ENCODE results near the gene PADI3.

Gene PADI3

GRCh38 chr1:17272646-17273045, 23.7 kb downstream of the PADI3 start:
- TF ChIP-seq, protein P1, sequence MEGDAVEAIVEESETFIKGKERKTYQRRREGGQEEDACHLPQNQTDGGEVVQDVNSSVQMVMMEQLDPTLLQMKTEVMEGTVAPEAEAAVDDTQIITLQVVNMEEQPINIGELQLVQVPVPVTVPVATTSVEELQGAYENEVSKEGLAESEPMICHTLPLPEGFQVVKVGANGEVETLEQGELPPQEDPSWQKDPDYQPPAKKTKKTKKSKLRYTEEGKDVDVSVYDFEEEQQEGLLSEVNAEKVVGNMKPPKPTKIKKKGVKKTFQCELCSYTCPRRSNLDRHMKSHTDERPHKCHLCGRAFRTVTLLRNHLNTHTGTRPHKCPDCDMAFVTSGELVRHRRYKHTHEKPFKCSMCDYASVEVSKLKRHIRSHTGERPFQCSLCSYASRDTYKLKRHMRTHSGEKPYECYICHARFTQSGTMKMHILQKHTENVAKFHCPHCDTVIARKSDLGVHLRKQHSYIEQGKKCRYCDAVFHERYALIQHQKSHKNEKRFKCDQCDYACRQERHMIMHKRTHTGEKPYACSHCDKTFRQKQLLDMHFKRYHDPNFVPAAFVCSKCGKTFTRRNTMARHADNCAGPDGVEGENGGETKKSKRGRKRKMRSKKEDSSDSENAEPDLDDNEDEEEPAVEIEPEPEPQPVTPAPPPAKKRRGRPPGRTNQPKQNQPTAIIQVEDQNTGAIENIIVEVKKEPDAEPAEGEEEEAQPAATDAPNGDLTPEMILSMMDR (conservative IDR thresholded peaks at IDR 0.05; ENCODE audit: low read length) = no peak
- H3K4me3 ChIP-seq (ENCODE audit: low read length) = no peak overlapping the region
- no peak for DNase-seq (ENCODE audit: low read depth)

DNA sequence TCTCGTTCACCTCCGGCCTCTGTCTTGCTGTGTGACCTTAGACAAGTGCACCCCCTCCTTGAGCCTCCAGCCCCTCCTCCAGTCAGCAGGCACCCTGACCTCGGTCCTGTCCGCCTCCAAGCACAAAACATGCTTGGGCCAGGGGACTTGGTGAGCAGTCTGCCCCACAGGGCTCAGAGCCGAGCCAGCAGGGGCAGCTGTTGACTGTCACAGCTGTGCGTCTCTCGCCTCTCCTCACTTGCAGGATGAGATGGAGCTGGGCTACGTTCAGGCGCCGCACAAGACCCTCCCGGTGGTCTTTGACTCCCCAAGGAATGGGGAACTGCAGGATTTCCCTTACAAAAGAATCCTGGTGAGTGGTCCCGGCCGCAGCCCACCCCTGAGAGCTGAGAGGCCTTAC, 24.2 kb downstream of the PADI3 start:
- H3K4me3 ChIP-seq (ENCODE audit: low read length) = no peak overlapping the region
- no peak for DNase-seq (ENCODE audit: low read depth)
- TF ChIP-seq, protein P1 (conservative IDR thresholded peaks at IDR 0.05; ENCODE audit: low read length) = no peak

- H3K4me3 ChIP-seq (ENCODE audit: low read length) = no peak overlapping the region
- peak; percentile 26 for DNase-seq (ENCODE audit: low read depth)
- TF ChIP-seq, protein P1 (conservative IDR thresholded peaks at IDR 0.05; ENCODE audit: low read length) = peak; percentile 62
Observed at GRCh38 chr1:17274186-17275170, 25.6 kb downstream of the PADI3 start.

DNA sequence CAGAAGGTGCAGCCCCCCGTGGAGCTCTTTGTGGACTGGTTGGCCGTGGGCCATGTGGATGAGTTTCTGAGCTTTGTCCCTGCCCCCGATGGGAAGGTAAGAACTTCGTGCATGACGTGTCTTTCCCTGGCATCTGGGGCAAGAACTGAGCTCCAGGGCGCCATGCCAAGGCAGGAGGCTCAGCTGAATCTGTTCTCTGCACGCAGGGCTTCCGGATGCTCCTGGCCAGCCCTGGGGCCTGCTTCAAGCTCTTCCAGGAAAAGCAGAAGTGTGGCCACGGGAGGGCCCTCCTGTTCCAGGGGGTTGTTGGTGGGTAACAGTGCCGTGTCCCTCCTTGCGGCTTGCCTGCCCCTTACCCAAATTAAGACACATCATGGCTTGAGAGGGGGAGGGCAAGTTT, 27.7 kb downstream of the PADI3 start:
- TF ChIP-seq, protein P1 (conservative IDR thresholded peaks at IDR 0.05; ENCODE audit: low read length) = no peak; the same call in 1 of the 2 replicates
- DNase-seq (ENCODE audit: low read depth) = peak; percentile 76
- no peak overlapping the region for H3K4me3 ChIP-seq (ENCODE audit: low read length)

DNA sequence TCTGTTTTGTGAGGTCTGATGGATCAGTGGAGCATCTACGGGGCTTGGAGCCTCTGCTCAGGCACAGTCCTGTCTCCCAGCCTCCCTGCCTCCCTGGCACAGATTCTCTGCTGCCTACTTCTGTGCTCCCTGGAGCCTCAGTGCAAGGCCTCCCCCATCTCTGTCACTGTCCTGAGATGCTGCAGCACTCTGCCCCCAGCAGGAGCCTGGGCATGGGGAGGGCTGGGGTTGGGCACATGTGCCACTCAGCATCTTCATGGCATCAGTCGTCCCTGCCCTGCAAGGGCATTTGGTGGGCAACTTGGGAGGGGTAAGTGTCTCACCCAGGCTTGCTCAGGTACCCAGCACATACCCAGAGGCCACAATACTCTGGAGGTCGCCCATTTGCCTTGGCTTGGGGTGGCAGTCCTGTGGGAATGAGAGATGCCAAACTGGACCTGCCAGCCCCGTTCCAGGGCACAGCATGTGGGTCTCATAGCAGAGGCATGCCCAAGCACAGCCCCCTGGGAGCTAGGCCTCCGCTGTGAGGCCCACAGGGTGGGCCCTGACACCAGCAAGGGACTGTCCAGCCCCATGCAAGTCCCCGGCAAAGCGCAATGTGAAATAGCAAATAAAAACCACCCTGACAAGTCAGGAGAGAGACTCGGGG, 28.7 kb downstream of the PADI3 start:
- TF ChIP-seq, protein P1 (conservative IDR thresholded peaks at IDR 0.05; ENCODE audit: low read length) = no peak
- DNase-seq (ENCODE audit: low read depth) = no peak
- no peak overlapping the region for H3K4me3 ChIP-seq (ENCODE audit: low read length)

DNA sequence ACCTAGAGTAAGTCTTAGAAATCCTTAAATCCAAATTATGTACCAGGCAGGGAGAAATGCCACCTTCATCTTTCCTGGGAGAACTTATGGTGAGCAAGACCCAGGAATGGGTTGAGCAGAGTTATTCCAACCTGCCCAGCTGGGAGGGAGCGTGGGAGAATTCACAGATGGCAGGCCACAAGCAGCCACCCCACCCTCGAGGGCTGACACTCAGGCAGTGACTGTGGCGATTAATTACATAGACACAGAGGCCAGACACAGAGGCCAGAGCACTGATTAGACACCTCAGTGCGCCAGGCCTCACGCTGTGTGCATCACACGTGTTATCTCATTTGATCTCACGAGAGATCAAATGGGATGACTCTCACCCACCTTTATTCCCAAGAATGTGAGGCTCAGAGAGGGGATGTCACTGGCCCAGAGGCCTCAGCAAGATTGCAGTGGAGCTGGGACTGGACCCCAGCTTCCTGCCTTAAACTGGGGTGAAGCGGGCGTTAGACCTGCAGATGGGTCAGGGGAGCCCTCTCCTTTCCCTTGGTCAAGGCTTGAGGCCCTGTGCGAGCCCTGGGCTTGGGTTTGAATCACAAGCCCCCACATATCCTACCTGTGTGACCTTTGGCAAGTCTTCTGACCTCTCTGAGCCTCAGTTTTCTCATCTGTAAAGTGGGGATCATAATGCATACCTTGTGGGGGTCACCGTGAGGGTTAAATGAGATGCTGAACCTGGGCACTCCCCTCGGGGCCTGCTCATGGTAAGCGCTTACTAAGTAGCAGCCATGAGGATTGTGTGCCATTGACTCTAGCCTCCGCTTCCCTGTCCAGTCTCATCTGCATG, 30.3 kb downstream of the PADI3 start:
- TF ChIP-seq, protein P1 (conservative IDR thresholded peaks at IDR 0.05; ENCODE audit: low read length) = no peak
- H3K4me3 ChIP-seq (ENCODE audit: low read length) = no peak overlapping the region
- DNase-seq (ENCODE audit: low read depth) = no peak
